T-helper 2 cell (primary cell): ENCODE results near the gene DDX24.

Experiments
- DNase-seq, 5 experiments: peaks; one replicate each; pipeline versions ENCODE4 v3.0.0 to v3.0.0-alpha.2; 2012 to 2022

The DDX24 gene

GRCh38 chr14:94046696-94047250 lies 34.2 kb downstream of the DDX24 start:
- no peak for DNase-seq

- no peak for DNase-seq
These were observed 35.2 kb downstream of the DDX24 start for GRCh38 chr14:94045563-94046345.

- DNase-seq, result no peak
These were observed 35.9 kb downstream of the DDX24 start for GRCh38 chr14:94045101-94045500.

DNA sequence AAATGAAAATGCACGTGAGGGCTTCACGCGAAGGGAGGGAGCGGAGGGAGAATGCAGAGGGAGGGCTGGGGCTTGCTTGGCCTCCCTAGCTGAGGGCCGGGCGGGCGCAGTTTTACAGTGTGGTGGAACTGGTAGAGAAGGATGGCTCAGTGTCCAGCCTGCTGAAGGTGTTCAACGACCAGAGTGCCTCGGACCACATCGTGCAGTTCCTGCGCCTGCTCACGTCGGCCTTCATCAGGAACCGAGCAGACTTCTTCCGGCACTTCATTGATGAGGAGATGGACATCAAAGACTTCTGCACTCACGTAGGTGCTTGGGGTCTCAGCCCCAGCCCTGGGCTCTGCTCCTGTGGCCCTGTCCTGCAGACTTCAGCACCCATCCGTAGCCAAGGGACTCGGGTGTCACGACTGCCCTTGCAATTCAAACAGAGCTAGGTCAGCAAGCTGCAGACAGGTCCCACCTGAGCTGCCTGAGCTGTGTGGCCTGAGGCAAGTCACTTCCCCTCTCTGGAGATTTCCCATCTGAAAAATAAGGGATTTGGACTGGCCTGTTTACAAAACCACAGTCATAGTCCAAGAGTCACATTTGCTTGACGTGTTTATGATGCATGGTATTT lies 36.4 kb downstream of the DDX24 start:
- no peak for DNase-seq

DNA sequence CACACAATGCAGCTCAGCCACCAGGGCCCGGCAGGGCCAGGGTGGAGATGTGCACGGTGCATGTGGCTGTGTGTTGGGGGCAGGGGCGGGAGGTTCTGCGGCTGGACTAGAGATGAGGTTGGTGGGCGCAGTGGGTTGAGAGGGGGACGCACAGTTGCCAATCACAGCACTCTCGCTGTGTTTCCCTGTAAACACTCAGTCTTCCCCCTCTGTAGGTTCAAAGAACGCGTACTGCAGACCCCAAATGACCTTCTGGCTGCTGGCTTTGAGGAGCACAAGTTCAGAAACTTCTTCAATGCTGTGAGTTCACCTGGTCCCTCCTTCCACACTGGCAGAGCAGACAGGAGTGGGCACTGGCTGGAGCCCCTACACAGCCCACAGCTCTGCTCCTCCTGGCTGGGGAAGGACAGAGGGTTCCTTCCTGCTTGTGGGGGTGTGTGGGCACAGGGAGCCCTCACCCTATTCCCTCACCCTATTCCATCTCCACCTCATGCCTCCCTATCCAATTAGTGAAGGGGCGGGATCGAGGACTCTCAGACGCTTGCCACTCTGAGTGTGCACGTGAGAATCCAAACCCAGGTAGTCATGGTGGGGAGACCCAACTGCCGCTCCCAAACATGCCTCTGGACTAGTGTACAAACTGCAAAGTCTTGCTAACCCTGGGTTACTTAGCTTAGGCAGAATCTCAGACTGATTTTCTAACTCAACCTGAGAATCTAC lies 37.1 kb downstream of the DDX24 start:
- DNase-seq, result no peak

DNA sequence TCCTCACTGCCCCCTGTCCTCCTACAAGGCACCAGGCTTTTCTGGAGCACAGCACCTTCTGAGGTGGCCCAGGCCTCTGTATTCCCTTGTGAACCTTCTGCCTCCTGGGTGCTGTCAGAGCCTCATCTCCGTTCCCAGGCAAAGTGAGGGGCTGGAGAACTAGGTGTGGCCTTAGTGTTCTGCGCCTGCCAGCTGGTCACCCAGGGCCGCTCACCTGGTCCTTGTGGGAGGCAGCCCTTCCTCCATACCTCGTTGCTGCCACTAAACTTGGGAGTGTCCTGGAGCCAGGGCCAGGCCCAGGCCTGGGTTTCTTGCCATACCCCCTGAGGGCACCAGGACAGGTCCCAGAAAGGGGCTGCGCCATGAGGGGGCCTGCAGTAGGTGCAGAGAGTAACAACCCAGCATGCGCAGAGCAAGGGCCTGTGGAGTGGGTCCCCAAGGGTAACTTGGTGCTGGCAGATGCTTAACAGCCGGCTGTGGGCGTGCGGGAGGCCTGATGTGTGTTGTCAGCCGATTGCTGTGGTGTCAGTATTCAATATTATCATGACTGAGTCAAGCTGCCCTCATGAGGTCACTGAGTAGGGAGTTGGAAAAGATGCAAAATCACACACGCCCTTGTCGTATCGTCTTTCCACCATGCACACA lies 37.8 kb downstream of the DDX24 start:
- no peak for DNase-seq

DNA sequence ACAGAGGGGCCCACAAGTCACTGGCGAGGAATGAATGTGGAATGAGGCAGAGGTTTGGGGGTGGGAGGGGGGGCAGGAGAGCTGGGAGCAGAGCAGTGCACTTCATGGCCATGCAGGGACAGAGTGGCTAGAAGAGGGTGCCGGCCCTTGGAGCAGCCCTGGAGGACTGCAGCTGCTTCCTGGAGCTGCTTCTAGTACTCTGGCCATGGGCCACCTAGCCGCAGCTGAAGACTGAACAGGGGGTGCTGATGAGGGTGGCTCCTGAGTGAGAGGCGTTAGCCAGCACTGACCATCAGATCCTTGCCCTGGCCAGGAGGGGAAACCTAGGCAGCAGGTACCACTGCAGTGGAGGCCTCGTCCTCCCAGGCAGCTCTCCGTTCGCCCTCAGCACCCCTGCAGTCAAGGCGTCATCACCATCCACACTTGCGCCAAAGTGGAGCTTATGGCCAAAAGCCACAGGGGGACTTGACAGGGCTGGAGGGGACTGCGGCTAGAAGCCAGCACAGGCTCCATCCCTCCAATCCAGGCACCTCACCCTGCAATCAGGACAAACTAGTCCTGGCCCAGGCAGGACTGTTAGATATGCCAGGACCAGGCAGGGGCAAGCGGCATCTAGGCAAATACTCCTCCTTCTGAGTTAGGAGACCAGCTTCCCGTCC lies 38.4 kb downstream of the DDX24 start:
- no peak for DNase-seq

DNA sequence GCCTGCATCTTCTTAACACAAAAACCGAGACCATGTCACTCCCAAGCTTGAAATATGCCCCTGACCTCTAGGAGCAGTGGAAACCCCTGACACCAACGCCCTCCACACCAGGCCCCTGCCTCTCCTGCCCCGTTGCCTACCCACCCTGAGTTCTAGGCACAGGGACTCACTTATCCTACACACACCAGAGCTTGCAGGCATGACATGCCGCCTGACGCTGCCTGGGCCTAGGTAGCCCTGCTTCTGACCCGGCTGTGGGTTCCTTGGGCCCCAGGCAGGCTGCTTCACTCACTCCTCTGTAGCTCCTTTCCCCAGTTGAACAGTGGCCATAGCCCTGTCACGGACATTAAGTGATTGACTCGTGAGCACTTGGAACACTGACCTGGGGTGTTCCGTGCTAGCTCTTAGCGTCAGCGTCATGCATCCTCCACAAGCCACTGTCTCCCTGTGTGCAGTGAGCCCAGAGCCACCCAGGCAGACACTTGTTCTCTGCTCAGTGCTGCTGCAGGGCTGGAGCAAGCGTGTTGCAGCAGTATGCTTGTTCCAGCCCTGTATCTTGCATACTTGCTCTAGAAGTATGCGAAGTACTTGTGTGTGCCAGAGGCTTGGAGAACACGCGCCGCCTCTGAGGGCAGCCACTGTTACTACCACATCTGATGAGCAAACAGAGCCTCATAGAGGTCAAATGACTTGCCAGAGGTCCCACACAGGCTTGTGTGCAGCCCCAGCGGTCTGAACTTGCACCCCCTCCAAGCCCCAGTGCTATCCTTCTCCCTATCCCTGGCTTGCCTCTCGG lies 39.3 kb downstream of the DDX24 start:
- DNase-seq, result no peak

DNA sequence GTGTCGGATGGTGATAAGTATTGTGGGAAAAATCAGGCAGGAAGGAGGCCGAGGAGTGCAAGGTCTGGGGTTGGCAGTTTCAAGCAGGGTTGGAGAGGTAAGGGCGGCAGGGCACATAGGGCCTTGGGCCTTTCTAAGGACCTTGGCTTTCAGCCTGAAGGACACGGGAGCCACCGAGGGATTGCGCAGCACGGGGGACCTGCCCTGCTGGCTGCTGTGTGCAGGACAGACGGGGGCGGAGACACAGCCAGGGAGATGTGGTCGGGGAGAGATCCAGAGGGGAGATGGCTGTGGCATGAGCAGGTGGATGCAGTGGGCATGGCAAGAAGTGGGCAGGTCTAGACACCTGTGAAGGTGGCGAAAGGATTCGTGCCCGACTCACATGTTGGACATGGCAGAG lies 40.2 kb downstream of the DDX24 start:
- DNase-seq, result no peak

DNA sequence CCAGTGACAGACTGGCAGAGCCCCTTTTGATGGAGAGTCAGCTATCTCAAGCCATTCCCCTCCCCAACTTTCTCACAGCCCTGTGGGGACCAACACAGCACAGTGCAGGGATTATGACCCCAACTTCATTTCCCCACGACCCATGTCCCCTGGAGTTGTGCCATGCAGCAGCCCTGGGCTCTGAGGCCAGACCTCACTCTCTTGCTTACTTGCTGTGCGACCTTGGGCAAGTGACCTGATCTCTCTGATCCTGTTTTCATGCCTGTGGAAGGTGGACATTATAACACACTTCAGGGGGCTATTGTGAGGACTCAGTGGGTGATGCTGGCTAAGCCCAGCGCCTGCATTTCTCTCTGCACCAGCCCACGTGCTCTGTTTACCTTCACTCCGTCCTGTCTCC lies 40.8 kb downstream of the DDX24 start:
- no peak for DNase-seq

- DNase-seq, result no peak
These were observed 41.9 kb downstream of the DDX24 start for GRCh38 chr14:94038921-94039629.

- no peak for DNase-seq
These were observed 42.5 kb downstream of the DDX24 start for GRCh38 chr14:94038510-94038909.

DNA sequence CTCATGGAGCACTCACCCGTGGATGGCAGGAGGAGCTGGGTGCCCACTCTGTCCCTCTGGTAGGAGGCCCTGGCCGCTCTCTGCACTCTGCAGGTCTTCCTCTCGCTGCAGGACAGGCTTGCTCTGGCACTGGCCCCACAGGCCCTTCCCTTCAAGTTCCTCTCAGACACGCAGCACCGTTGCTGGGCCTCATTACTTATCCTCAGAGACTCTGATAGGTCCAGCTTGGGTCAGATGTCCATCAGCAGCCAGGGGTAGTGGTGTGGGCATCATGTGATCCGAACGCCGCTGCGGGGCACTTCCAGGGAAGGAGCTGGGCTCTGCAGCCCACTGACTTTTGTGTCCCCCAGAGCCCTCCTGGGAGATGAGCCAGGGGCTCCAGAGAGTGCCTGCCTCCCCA lies 43.0 kb downstream of the DDX24 start:
- no peak for DNase-seq

GRCh38 chr14:94036313-94037167 lies 44.5 kb downstream of the DDX24 start:
- DNase-seq, result peak; percentile 41 to 80 (median 59)

GRCh38 chr14:94034886-94035285 lies 46.1 kb downstream of the DDX24 start:
- DNase-seq, result no peak

- DNase-seq, result no peak
These were observed 49.1 kb downstream of the DDX24 start for GRCh38 chr14:94031883-94032279.

- DNase-seq, result no peak
These were observed 49.7 kb downstream of the DDX24 start for GRCh38 chr14:94031161-94031882.

GRCh38 chr14:94030571-94030970 lies 50.4 kb downstream of the DDX24 start:
- DNase-seq, result no peak

GRCh38 chr14:94029671-94030203 lies 51.3 kb downstream of the DDX24 start:
- no peak for DNase-seq
